Measurements from ENCODE around the gene RPS10. TPM values are rescaled to one million over a fixed set of nuclear protein-coding genes. Genes with fewer than 3 reads are reported as not detected.
A peak's percentile ranks its signal among the peaks of the same experiment; 100 is the strongest.
"Not testable (repeated sequence)": the region's sequence is repeated elsewhere in the genome, so short reads cannot be mapped to it uniquely, and the experiment has no call there.

RPS10 gene
- total RNA-seq, 4 donors from 2014 or later, result 1,548 to 3,114 (median 2,536) TPM

DNA sequence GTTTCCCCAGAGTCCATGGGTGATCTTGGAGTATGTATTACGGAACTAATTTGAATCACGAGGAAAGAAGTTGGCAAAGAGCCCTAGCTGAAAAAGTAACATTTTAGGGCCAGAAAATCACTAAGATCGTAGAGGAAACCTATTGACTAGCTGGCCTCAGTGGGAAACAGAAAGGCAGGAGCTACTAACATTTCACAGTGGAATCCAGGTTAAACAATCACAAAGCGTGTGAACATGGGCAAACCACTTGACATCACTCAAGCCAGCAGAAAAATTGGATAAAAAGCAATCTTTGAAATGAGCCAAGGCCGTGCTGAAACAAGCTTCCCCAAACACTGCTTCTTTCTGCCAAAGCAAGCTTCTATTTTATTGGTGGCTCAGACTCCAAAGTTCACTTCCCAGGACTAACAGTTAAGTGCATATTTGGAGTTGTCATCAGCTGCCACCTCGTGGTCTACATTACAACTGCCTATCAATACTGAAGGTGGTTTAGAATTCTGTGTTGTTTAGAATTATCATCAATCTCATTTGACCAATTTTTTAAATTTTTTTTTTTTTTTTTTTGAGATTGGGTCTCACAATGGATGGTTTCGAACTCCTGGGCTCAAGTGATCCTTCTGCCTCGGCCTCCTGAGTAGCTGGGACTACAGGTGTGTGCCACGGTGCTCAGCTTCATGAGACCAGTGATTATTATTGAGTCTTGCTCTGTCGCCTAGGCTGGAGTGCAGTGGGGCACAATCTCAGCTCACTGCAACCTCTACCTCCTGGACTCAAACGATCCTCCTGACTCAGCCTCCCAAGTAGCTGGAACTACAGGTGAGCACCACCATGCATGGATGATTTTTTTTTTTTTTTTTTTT lies 10.6 kb downstream of the RPS10 start:
- peak; percentile 68 to 69 for DNase-seq
- WGBS, 2 donors, result 42 to 44% methylated on average over 11 of the region's 11 CpGs
- Histone ChIP-seq H3K4me1 (peaks cover 0 to 14% of the 10 kb centered on the region in 2 donors), H3K27me3 (no peaks in the 10 kb centered on the region), H3K27ac (peak overlapping the region; percentile 29 to 75 (median 57)), H3K9me3 (no peaks in the 10 kb centered on the region), H3K4me3 (replicated peaks in 1 of 3) (no peak overlapping the region), H3K36me3 (peaks cover 34 to 35% of the 10 kb centered on the region in 2 donors)
- intact Hi-C loops (cut with DNase I), result loop anchor here (5.0 kb wide), 2 partner anchors 168 to 218 kb away; partner anchors contain the start of gene SMIM29
- TF ChIP-seq, protein P1, sequence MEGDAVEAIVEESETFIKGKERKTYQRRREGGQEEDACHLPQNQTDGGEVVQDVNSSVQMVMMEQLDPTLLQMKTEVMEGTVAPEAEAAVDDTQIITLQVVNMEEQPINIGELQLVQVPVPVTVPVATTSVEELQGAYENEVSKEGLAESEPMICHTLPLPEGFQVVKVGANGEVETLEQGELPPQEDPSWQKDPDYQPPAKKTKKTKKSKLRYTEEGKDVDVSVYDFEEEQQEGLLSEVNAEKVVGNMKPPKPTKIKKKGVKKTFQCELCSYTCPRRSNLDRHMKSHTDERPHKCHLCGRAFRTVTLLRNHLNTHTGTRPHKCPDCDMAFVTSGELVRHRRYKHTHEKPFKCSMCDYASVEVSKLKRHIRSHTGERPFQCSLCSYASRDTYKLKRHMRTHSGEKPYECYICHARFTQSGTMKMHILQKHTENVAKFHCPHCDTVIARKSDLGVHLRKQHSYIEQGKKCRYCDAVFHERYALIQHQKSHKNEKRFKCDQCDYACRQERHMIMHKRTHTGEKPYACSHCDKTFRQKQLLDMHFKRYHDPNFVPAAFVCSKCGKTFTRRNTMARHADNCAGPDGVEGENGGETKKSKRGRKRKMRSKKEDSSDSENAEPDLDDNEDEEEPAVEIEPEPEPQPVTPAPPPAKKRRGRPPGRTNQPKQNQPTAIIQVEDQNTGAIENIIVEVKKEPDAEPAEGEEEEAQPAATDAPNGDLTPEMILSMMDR (IDR thresholded peaks at IDR 0.05), result peak in 5 of 6 experiments; percentile 25 to 97 (median 88)
- TF ChIP-seq POLR2A (IDR thresholded peaks at IDR 0.05), result no peak

DNA sequence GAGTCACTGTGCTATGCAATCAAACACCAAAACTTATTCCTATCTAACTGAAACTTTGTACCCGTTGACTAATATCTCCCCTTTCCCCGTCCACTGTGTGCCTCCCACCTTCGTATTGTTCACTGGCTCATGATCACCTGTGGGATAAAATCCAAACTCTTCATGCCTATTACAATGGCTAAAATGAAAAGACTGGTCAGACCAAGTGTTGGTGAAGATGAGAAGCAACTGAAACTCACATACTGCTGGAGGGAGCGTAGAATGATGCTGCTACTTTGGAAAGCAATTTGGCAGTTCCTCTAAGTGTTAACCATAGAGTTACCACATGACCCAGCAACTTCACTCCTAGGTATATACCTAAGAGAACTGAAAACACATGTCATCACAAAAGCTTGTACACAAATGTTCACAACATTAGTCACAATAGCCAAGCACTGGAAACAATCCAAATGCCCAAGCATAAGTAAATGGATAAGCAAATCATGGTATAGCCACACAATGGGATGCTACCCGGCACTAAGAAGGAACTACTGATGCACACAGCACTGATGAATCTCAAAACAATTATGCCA lies 13.1 kb downstream of the RPS10 start:
- no peaks in the 10 kb centered on the region for H3K27me3 ChIP-seq
- H3K4me3 ChIP-seq (replicated peaks in 1 of 3), result no peak overlapping the region
- H3K36me3 ChIP-seq, result peaks cover 10 to 11% of the 10 kb centered on the region in 2 donors
- DNase-seq, result no peak
- WGBS, 2 donors, result 91 to 94% methylated on average over 5 of the region's 5 CpGs
- H3K27ac ChIP-seq, result no peak overlapping the region
- H3K9me3 ChIP-seq, result no peaks in the 10 kb centered on the region
- H3K4me1 ChIP-seq, result peaks cover 0 to 14% of the 10 kb centered on the region in 2 donors
- intact Hi-C loops (cut with DNase I), result no loop called here
- no peak for TF ChIP-seq POLR2A (IDR thresholded peaks at IDR 0.05)
- TF ChIP-seq, protein P1 (IDR thresholded peaks at IDR 0.05), result no peak

DNA sequence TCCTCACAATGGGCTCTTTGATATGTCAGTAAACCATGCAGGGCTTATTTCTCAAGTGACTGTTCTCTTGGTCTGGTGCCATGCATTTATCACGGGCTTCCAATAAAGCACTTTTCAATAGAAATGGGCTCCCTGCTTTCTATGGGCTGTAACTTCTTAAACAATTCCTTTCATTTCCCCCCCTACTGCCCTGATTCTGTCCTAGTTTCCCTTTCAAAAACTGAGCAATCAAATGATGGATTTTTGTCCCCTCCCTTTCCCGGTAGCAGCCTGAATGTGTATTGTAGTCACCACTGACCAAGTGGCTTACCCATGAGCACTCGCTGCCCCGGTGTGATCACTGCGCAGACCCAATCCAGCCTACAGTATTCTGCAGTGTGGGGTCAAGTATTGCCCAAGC lies 13.9 kb downstream of the RPS10 start:
- Histone ChIP-seq H3K36me3 (peaks cover 3 to 4% of the 10 kb centered on the region in 2 donors), H3K9me3 (no peaks in the 10 kb centered on the region), H3K4me1 (peaks cover 0 to 14% of the 10 kb centered on the region in 2 donors), H3K4me3 (replicated peaks in 1 of 3) (no peak overlapping the region), H3K27me3 (no peaks in the 10 kb centered on the region), H3K27ac (no peak overlapping the region)
- WGBS, 2 donors, result 81 to 91% methylated on average over 5 of the region's 5 CpGs
- no peak for TF ChIP-seq POLR2A (IDR thresholded peaks at IDR 0.05)
- TF ChIP-seq, protein P1 (IDR thresholded peaks at IDR 0.05), result no peak
- no peak for DNase-seq
- intact Hi-C loops (cut with DNase I), result no loop called here

DNA sequence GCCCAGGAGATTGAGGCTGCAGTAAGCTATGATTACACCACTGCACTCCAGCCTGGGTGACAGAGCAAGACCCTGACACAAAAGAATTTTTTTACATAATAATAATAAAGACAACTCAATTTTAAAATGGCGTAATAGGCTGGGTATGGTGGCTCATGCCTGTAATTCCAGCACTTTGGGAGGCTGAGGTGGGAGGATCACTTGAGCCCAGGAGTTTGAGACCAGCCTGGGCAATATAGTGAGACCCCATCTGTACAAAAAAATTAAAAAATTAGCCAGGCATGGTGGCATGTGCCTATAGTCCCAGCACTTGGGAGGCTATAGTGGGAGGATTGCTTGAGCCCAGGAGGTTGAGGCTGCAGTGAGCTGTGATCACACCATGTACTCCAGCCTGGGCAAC lies 18.0 kb downstream of the RPS10 start:
- H3K4me3 ChIP-seq (replicated peaks in 1 of 3); intact Hi-C loops (cut with DNase I); H3K4me1 ChIP-seq; H3K9me3 ChIP-seq; H3K27me3 ChIP-seq; DNase-seq; H3K36me3 ChIP-seq; H3K27ac ChIP-seq: not testable (repeated sequence)
- 93 to 96% methylated on average over 1 of the region's 1 CpG for WGBS, 2 donors

DNA sequence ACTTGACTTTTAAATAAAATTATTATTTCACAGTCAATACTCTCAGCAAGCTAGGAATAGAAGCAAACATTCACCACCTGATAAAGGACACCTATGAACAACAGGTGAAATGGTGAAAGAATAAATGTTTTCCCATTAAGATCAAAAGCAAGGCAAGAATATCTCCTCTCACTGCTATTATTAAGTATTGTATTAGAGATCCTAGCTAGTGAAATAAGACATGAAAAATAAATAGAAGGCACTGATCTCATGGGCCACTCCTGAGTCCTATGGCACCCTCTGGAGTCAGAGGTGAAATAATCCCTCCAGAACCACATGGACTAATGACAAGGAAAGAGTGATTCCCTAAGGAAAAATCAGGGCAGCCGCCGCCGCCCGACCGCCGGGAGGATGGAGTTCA lies 29.4 kb downstream of the RPS10 start:
- no peaks in the 10 kb centered on the region for H3K36me3 ChIP-seq
- intact Hi-C loops (cut with DNase I), result no loop called here
- H3K9me3 ChIP-seq, result no peaks in the 10 kb centered on the region
- H3K4me3 ChIP-seq (replicated peaks in 1 of 3), result no peak overlapping the region
- peaks cover 0 to 8% of the 10 kb centered on the region in 2 donors for H3K4me1 ChIP-seq
- 88 to 95% methylated on average over 6 of the region's 6 CpGs for WGBS, 2 donors
- TF ChIP-seq, protein P1 (IDR thresholded peaks at IDR 0.05), result no peak
- TF ChIP-seq POLR2A (IDR thresholded peaks at IDR 0.05), result no peak
- no peaks in the 10 kb centered on the region for H3K27me3 ChIP-seq
- no peak overlapping the region for H3K27ac ChIP-seq
- no peak for DNase-seq
